HL-60/S4 (cell line): ENCODE data around the gene TMEM185B.
"Not testable (repeated sequence)": the region's sequence is repeated elsewhere in the genome, so short reads cannot be mapped to it uniquely, and the experiment has no call there.

Experiments
- in situ Hi-C: fragments of 300-500 bp; cut with MboI; formaldehyde crosslinking; loops from 2 replicates; pipeline ENCODE4 v1.14.3; 2022; ENCODE audit warnings: low sequenced_read_pairs

The TMEM185B gene

GRCh38 chr2:120208381-120209353 lies 14.5 kb downstream of the TMEM185B start:
- in situ Hi-C loops = no loop called here

- in situ Hi-C loops = no loop called here
Measured at GRCh38 chr2:120206022-120206581, 17.1 kb downstream of the TMEM185B start.

- in situ Hi-C loops = no loop called here
Measured at GRCh38 chr2:120204945-120205670, 18.1 kb downstream of the TMEM185B start.

- in situ Hi-C loops = no loop called here
Measured at GRCh38 chr2:120204417-120204816, 18.8 kb downstream of the TMEM185B start.

GRCh38 chr2:120204022-120204405 lies 19.2 kb downstream of the TMEM185B start:
- in situ Hi-C loops = no loop called here

GRCh38 chr2:120203251-120204021 lies 19.8 kb downstream of the TMEM185B start:
- in situ Hi-C loops = no loop called here

GRCh38 chr2:120199817-120200459 lies 23.3 kb downstream of the TMEM185B start:
- in situ Hi-C loops = not testable (repeated sequence)

- in situ Hi-C loops = no loop called here
Measured at GRCh38 chr2:120195553-120195952, 27.6 kb downstream of the TMEM185B start.

- in situ Hi-C loops = no loop called here
Measured at GRCh38 chr2:120192280-120192679, 30.9 kb downstream of the TMEM185B start.

GRCh38 chr2:120189189-120189588 lies 34.0 kb downstream of the TMEM185B start:
- in situ Hi-C loops = no loop called here

GRCh38 chr2:120182019-120182560 lies 41.1 kb downstream of the TMEM185B start:
- in situ Hi-C loops = no loop called here

GRCh38 chr2:120180066-120180465 lies 43.1 kb downstream of the TMEM185B start:
- in situ Hi-C loops = no loop called here

- in situ Hi-C loops = no loop called here
Measured at GRCh38 chr2:120179396-120179795, 43.8 kb downstream of the TMEM185B start.

GRCh38 chr2:120177973-120178372 lies 45.2 kb downstream of the TMEM185B start:
- in situ Hi-C loops = no loop called here

GRCh38 chr2:120177001-120177621 lies 46.1 kb downstream of the TMEM185B start:
- in situ Hi-C loops = no loop called here

- in situ Hi-C loops = no loop called here
Measured at GRCh38 chr2:120176526-120176925, 46.7 kb downstream of the TMEM185B start.

GRCh38 chr2:120174963-120175581 lies 48.1 kb downstream of the TMEM185B start:
- in situ Hi-C loops = no loop called here
